ENCODE data around the gene PHACTR1.

The PHACTR1 gene

DNA sequence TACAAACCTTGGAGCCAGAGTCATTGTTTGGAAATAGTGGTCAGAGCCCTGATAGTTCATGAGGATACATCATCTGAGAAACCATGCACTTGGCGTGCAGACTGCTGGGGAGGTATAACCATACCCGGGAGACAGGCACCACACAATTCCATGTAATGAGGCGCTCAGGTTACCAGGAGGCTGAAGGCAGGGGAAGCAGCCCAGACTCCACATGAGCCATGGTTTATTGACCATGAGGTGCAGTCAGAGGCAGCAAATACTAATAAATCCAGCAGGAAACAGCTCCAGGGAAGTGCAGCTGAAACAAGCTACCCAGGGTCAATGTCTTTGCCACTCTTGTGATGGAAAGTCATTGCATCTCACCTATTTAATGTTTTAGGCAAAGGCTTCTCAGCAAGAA, 455.7 kb downstream of the PHACTR1 start:
- no peak for DNase-seq

GRCh38 chr6:13175087-13175486, 458.5 kb downstream of the PHACTR1 start:
- no peak for DNase-seq

DNA sequence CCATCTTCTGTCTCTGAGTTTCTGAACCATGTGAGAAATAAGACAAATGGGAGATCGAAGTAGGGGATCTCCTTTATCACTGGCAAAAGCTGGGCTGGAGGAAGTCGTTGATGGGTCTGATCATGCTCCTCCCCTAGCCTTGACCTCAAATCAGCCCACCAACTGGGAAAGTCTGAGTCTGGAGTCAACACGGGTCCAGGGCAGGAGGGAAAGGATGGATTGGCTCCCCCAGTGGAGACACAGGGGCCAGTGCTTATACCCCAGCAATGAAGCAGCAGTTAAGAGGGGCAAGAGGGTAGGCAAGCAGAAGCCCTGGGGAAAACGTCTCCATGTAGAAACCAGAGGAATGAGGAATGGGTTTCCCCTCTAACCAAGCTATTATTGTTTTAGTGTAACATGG, 459.2 kb downstream of the PHACTR1 start:
- DNase-seq = no peak

DNA sequence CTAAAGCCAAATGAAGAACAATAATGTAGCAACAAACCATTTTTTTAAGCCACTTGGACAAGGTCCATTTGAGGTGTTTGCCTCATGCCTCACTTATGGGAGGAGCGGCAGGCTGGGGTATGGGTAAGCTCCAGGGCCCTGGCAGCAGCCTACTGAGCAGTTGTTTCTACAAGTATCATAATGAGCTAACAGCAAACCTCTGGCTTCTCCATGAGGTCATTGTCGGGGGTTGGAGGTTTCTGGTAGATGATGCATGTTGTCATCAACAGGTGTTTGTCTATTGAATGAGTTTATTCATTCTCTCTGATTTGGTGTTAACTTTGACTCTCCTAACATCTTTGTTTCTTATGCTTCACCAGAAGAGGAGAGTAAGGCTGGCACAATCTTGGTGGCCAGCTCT, 461.1 kb downstream of the PHACTR1 start:
- no peak for DNase-seq

- no peak for DNase-seq
These were observed 461.5 kb downstream of the PHACTR1 start for GRCh38 chr6:13178107-13178506.

GRCh38 chr6:13180538-13180937, 464.0 kb downstream of the PHACTR1 start:
- no peak for DNase-seq

- DNase-seq = no peak
These were observed 464.8 kb downstream of the PHACTR1 start for GRCh38 chr6:13181393-13181792.

DNA sequence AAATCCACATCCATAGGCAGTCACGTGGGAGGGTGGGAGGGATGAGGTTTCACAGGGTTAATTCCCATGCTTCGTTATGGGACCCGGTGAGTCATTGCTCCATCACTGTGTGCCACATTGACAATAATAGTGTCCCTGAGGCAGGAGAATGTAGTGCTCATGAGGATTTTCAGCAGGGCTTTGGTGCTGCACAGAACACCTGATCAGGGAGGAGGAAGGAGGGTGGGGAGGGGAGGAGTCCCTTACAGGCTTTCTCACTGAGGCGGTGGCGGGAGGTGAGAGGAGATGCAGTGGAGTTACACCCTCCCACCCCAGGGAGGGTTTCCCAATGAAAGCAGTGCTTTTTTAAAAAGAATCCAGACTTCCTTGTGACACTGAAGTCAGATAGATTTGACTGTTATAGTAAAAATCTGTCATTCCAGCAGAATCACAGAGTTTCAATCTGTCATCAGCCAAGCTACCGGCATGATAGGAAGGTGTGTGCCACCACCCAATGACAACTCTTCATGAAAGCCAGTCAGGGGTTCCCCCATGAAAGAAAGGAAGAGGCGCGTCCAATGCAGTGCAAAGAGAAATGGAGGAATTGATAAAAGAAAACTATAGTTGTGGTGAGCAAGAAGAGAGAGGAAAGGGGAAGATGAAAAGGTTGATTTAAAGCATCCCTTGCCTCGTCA, 467.0 kb downstream of the PHACTR1 start:
- DNase-seq = no peak

DNA sequence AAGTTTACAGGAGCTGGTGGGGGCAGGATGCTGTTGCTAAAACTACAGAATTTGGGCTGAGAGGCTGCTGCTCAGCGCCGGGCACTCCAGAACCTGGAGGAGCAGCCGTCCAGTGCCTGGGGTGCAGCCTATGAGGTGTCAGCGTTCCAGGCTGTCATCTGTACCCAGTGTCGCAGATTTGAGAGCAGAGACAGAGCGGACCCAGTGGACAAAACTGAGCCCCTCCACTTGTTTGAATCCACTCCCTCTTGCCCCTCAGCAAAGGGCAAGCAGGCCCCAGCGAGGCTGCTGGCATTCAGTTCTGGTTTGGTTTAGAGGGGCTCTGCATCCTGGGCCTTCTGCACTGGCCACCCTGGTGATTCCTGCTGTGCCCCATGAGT, 467.5 kb downstream of the PHACTR1 start:
- no peak for DNase-seq

- DNase-seq = no peak
These were observed 468.0 kb downstream of the PHACTR1 start for GRCh38 chr6:13184547-13184946.

DNA sequence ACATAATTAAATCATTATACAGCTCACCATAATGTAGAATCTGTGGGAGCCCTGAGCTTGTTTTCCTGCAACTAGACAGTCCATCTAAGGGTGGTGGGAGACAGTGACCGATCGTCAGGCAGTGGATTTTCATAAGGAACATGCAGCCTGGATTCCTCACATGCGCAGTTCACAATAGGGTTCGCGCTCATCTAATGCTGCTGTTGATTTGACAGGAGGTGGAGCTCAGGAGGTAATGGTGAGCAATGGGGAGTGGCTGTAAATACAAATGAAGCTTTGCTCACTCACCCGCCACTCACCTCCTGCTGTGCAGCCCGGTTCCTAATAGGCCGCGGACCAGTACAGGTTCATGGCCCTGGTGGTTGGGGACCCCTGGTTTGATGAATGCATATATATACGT, 470.3 kb downstream of the PHACTR1 start:
- DNase-seq = no peak

DNA sequence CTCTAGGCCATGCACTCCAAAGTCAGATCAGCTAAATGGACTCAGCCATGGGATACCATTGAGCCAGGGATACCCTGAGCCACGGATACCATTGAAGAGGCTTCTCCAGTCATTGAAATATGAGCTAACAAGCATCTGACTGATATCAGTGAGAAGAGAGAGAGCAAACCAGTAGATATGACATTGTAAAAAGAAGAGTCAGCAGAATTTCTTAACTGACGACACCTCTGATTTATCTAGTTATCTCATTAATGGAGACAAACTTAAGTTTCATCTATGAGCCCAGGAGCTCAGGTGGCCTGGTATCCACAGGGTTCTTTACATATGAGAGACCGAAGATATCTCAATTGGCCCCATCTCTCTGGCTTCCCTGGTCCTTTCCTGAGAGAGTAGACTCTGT, 471.1 kb downstream of the PHACTR1 start:
- DNase-seq = no peak

DNA sequence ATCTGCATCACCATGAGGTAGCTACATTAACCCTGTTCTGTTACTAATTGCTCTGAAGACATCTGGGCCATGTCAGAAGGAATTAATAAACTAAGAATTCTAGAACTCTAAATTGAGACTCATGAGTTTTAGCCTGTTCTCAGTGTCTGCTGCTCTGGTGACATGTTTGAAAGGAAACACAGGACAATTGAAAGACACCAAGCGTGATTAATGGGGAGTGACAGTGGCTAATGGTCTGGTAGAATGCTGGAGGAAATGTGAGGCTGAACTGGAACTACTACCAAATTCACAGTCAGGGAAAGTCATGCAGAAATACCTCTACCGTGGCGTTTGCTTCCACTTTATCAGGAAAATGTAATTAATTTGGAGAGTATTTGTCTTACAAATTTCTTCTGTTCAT, 471.7 kb downstream of the PHACTR1 start:
- DNase-seq = no peak

DNA sequence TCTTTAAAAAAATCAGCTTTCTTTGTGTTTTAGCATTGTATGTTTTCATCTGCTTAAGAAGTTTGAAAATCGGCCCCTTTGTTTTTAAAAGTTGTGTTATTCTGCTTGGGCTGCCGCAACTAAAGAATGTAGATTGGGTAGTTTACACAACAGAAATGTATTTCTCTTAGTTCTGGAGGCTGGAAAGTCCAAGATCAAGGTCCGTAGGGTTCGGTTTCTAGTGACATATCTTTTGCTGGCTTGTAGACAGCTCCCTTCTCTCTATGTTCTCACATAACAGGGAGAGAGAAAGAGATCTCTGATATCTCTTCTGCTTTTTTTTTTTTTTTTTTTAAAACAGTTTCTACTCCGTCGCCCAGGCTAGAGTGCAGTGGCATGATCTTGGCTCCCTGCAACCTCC, 473.1 kb downstream of the PHACTR1 start:
- no peak for DNase-seq

DNA sequence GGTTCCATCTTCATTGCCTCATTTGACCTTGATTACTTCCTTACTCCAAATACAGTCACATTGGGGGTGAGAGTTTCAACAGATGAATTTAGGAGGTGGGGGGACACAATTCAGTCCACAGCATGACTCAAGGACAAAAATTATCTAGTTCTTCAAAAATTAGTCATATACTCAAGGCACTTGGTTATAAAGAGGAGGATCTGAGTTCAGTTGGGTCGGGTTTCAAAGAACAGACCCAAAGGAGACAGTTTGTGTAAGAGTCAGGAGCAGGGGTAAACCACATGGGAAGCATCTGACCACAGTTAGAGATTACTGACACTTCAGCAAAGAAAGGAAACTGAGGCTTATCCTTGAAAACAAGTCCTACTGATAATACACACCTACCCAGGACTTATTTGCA, 473.8 kb downstream of the PHACTR1 start:
- no peak for DNase-seq

- DNase-seq = no peak
These were observed 474.9 kb downstream of the PHACTR1 start for GRCh38 chr6:13191461-13191860.

DNA sequence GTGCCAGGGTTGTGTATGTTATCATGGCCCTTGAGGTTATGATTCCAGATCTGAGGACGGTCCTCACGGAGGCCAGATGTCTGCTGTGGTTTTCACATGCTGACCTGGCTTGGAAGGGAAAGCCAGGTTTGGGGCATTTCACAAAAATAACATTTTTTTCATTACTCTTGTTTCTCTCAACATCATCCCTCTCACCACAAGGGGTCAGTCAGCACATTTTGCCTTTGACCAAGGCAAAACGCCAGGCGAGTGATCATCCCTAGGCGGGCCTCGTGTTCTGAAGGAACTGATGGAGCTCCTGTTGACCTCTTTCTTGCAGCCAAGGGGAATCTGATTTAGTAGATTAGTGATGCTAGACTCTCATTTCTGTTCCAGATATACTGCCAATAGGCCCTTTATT, 478.3 kb downstream of the PHACTR1 start:
- DNase-seq = peak; percentile 24

DNA sequence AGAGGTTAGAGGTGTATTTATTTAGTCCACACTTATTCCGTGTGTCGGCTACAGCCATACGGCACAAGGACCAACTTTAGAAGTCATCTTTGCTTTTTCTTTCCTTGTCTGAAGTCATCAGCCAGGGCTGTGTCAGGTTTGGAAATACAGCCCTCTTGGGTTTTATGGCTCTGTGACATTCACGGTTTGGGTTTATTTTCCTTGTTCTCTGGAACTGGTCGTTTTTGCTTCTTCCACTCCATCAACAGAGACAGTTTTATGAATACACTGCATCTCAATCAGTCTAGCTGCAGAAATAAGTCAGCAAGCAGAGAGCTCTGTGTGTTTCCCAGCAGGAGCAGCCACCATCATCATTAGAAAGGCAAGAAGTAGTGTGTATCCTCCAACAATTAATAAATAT, 479.2 kb downstream of the PHACTR1 start:
- no peak for DNase-seq

DNA sequence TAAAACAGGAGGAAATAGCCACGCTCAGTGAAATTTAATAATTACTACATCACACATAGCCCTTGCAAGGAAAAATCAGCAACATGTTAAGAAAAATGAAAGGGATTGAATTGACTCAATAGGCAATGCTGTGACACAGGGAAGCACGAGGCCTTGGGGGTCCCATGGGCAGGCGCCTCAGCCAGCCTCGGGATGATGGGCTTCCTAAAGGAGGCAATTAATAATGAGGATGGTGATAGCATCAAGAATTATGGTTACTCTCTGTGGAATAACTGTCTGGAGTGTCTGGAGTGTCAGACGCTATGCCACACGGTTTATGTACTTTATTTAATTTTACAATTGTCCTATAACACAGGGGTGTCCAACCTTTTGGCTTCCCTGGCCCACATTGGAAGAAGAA, 481.6 kb downstream of the PHACTR1 start:
- no peak for DNase-seq

- DNase-seq = no peak
These were observed 484.8 kb downstream of the PHACTR1 start for GRCh38 chr6:13201336-13201735.

- no peak for DNase-seq
These were observed 486.6 kb downstream of the PHACTR1 start for GRCh38 chr6:13203145-13203544.

GRCh38 chr6:13205106-13205505, 488.5 kb downstream of the PHACTR1 start:
- no peak for DNase-seq

DNA sequence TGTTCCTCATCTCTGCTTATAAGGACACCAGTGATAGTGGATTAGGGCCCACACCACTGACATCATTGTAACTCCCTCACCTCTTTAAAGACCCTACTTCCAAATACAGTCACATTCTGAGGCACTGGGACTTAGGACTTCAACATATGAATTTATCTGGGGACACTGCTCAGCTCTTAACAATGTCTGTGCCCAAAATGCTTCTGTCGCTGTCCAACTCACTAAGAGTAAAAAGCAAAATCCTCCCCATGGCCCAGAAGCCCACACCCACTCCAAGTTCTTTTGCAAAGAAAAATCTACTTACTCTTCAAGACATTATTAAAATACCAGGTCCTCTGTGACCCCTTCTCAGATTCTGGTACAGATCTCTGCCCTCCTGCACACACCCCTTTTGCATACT, 495.5 kb downstream of the PHACTR1 start:
- no peak for DNase-seq

DNA sequence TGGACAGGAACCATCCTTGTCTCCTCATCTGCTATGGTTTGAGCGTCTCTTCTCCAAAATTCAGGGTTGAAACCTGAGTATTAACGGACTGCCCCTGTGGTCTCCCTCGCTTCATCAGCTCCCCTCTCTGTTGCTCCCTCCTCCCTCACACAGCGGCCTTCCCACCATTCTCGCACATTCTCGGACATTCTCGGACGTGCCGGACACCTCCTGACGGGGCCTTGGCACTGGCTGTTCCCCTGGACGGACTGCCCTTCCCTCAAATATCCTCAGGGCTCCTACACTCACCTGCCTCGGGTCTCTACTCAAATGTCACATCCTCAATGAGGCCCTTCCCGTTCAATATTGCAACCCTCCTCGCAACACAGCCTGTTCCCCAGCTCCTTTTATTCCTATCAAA, 496.0 kb downstream of the PHACTR1 start:
- DNase-seq = no peak

GRCh38 chr6:13215390-13215789, 498.8 kb downstream of the PHACTR1 start:
- DNase-seq = no peak

All from CD4-positive, alpha-beta T cell treated with Interleukin-10 for 1 hour (primary cell).